ENCODE results near the gene AAGAB. TPM values are rescaled to one million over a fixed set of nuclear protein-coding genes. Genes with fewer than 3 reads are reported as not detected.
A peak's percentile ranks its signal among the peaks of the same experiment; 100 is the strongest.

Gene AAGAB
- total RNA-seq, 1 experiment from 2014 or later, result 40.1 TPM

- Histone ChIP-seq H3K23me2 (ENCODE audit: insufficient read length, low read depth, low read length, poor library complexity, severe bottlenecking) (no peaks in the 10 kb centered on the region), H2AFZ (ENCODE audit: low read length) (no peak overlapping the region), H3K4ac (ENCODE audit: low read depth, low read length) (no peak overlapping the region), H4K5ac (ENCODE audit: insufficient read length, low read depth, low read length) (no peak overlapping the region), H3K79me2 (ENCODE audit: insufficient read depth, low read length) (no peaks in the 10 kb centered on the region), H3K56ac (ENCODE audit: insufficient read length, low read depth, low read length) (no peak overlapping the region), H3K9me3 (ENCODE audit: control insufficient read depth, low read depth, low read length) (no peaks in the 10 kb centered on the region), H4K8ac (replicated peaks; ENCODE audit: insufficient read length, low read depth, low read length) (no peak overlapping the region), H3K18ac (ENCODE audit: insufficient read length, low read depth, low read length) (no peak overlapping the region), H3K4me2 (ENCODE audit: insufficient read depth, insufficient read length, low read length) (no peak overlapping the region), H4K20me1 (ENCODE audit: control insufficient read depth, insufficient read depth, insufficient read length) (no peaks in the 10 kb centered on the region), H3K4me1 (ENCODE audit: insufficient read depth, low read length) (no peaks in the 10 kb centered on the region), H2BK5ac (ENCODE audit: insufficient read length, low read length) (no peak overlapping the region), H2BK20ac (ENCODE audit: low read depth, low read length, poor library complexity, severe bottlenecking) (no peak overlapping the region), H3K9ac (ENCODE audit: extremely low read depth, insufficient read length, low read length) (no peak overlapping the region), H3K79me1 (ENCODE audit: insufficient read depth, low read depth, low read length, poor library complexity, severe bottlenecking) (no peaks in the 10 kb centered on the region), H3K27me3 (ENCODE audit: insufficient read depth, low read length) (no peaks in the 10 kb centered on the region), H3T11ph (ENCODE audit: low read length) (no peak overlapping the region), H2BK15ac (ENCODE audit: low read depth, low read length) (no peak overlapping the region), H3K27ac (ENCODE audit: insufficient read length, low read depth, low read length) (no peak overlapping the region), H2BK12ac (ENCODE audit: insufficient read length, low read depth, low read length) (no peak overlapping the region), H4K91ac (ENCODE audit: insufficient read length, low read depth, low read length) (no peak overlapping the region), H3K14ac (ENCODE audit: insufficient read depth, low read length) (no peak overlapping the region), H2AK5ac (ENCODE audit: insufficient read length, low read length) (no peak overlapping the region), H3K23ac (ENCODE audit: insufficient read length, low read depth, low read length) (no peak overlapping the region), H2BK120ac (ENCODE audit: low read depth, low read length, poor library complexity, severe bottlenecking) (no peak overlapping the region)
- H3K27me3 Mint-ChIP-seq (ENCODE audit: low read depth), result no peaks in the 10 kb centered on the region
- no peak overlapping the region for H3K4me3 Mint-ChIP-seq
- DNase-seq, result no peak
- no CpG with 5 or more reads among the region's 8 CpGs for WGBS (ENCODE audit: extremely low coverage, insufficient read length, low lambda C conversion rate)
- H3K9me3 Mint-ChIP-seq, result no peaks in the 10 kb centered on the region
- peak overlapping the region in 1 of 3 experiments; percentile 29; a peak in 2 of 7 replicates for H3K27ac Mint-ChIP-seq
- TF ChIP-seq CTCF (conservative IDR thresholded peaks at IDR 0.05), result no peak
- peaks cover 1 to 2% of the 10 kb centered on the region in 2 experiments; a peak in 2 of 4 replicates for H3K4me1 Mint-ChIP-seq
- H3K36me3 Mint-ChIP-seq (ENCODE audit: insufficient read depth in 1 of 3, low read depth in 3 of 3), result peaks cover 6 to 73% (median 28%) of the 10 kb centered on the region in 3 experiments
Observed at GRCh38 chr15:67188551-67189218, 65.8 kb downstream of the AAGAB start.
